HG02870 (cell line): Measurements from ENCODE around the gene CTIF.

Experiments
- ATAC-seq: cut with Tn5 transposase; IDR thresholded peaks from one replicate; pipeline ENCODE4 v1.9.1; 2021; ENCODE audit warnings: mild to moderate bottlenecking, moderate library complexity; ENCODE audit not compliant: unreplicated experiment

CTIF gene

GRCh38 chr18:48550101-48550729, 11.4 kb downstream of the CTIF start:
- ATAC-seq, result no peak

- ATAC-seq, result no peak
Measured at GRCh38 chr18:48551100-48551499, 12.3 kb downstream of the CTIF start.

GRCh38 chr18:48552130-48552529, 13.3 kb downstream of the CTIF start:
- no peak for ATAC-seq

GRCh38 chr18:48553236-48553635, 14.4 kb downstream of the CTIF start:
- no peak for ATAC-seq

GRCh38 chr18:48554610-48555400, 16.0 kb downstream of the CTIF start:
- no peak for ATAC-seq

- ATAC-seq, result no peak
Measured at GRCh38 chr18:48555465-48555995, 16.7 kb downstream of the CTIF start.

GRCh38 chr18:48557640-48558174, 18.9 kb downstream of the CTIF start:
- ATAC-seq, result no peak

GRCh38 chr18:48558248-48558647, 19.4 kb downstream of the CTIF start:
- no peak for ATAC-seq

GRCh38 chr18:48560491-48560890, 21.7 kb downstream of the CTIF start:
- no peak for ATAC-seq

GRCh38 chr18:48562075-48562474, 23.2 kb downstream of the CTIF start:
- ATAC-seq, result no peak

- ATAC-seq, result no peak
Measured at GRCh38 chr18:48563027-48563426, 24.2 kb downstream of the CTIF start.

GRCh38 chr18:48564139-48564538, 25.3 kb downstream of the CTIF start:
- no peak for ATAC-seq

- no peak for ATAC-seq
Measured at GRCh38 chr18:48565105-48565504, 26.3 kb downstream of the CTIF start.

GRCh38 chr18:48566589-48566988, 27.8 kb downstream of the CTIF start:
- ATAC-seq, result no peak

GRCh38 chr18:48567388-48567787, 28.6 kb downstream of the CTIF start:
- ATAC-seq, result no peak

- no peak for ATAC-seq
Measured at GRCh38 chr18:48569139-48569914, 30.5 kb downstream of the CTIF start.

GRCh38 chr18:48569915-48570264, 31.1 kb downstream of the CTIF start:
- no peak for ATAC-seq

- no peak for ATAC-seq
Measured at GRCh38 chr18:48570313-48570712, 31.5 kb downstream of the CTIF start.

- ATAC-seq, result no peak
Measured at GRCh38 chr18:48571639-48572384, 33.0 kb downstream of the CTIF start.

- no peak for ATAC-seq
Measured at GRCh38 chr18:48572402-48573126, 33.7 kb downstream of the CTIF start.
